ENCODE results near the gene MOB1B.
"Not testable (repeated sequence)": the region's sequence is repeated elsewhere in the genome, so short reads cannot be mapped to it uniquely, and the experiment has no call there.

MOB1B gene

DNA sequence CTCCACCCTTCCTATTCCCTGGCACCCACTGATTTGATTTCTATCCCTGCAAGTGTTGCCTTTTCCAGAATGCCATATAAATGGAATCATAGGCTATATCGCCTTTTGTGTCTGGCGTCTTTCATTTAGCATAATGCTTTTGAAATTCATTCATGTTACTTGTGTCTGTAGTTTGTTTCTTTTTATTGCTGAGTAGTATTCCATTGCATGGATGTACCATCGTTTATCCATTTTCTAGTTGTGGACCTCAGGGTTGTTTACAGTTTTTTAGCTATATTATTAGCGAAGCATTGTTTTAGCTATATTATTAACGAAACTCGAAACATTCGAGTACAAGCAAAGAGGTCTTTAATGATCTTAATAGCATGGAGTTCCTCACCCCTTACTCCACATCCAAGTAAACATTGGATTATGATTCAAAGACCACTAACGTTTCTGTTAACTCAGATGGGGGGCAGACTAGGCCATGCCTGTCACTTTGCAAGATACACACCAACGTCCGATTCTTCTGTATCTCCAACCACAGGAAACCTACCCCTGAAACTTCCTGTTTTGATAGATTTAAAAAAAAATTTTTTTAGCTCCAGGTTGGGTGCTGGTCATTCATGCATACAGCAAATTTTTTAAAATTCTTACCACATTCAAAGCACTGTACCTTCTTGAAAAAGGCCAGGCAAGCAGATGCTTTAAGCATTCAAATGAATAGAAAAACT lies 92.4 kb downstream of the MOB1B start:
- DNase-seq (ENCODE audit: low read depth, low spot score) = no peak
- POLR2A ChIA-PET = no interaction called here
- peak overlapping the region; percentile 90 for H3K4me3 ChIP-seq (ENCODE audit: low read depth, low read length)
- TF ChIP-seq, protein P1, sequence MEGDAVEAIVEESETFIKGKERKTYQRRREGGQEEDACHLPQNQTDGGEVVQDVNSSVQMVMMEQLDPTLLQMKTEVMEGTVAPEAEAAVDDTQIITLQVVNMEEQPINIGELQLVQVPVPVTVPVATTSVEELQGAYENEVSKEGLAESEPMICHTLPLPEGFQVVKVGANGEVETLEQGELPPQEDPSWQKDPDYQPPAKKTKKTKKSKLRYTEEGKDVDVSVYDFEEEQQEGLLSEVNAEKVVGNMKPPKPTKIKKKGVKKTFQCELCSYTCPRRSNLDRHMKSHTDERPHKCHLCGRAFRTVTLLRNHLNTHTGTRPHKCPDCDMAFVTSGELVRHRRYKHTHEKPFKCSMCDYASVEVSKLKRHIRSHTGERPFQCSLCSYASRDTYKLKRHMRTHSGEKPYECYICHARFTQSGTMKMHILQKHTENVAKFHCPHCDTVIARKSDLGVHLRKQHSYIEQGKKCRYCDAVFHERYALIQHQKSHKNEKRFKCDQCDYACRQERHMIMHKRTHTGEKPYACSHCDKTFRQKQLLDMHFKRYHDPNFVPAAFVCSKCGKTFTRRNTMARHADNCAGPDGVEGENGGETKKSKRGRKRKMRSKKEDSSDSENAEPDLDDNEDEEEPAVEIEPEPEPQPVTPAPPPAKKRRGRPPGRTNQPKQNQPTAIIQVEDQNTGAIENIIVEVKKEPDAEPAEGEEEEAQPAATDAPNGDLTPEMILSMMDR (IDR thresholded peaks at IDR 0.05; ENCODE audit: insufficient read depth, low read length, missing control alignments) = no peak
- CTCF ChIA-PET = interaction anchor here (1.0 to 10.2 kb wide), 3 partner anchors 9 to 236 kb away, joined by 3 to 80 read pairs (median 4); no protein-coding TSS in a partner anchor

DNA sequence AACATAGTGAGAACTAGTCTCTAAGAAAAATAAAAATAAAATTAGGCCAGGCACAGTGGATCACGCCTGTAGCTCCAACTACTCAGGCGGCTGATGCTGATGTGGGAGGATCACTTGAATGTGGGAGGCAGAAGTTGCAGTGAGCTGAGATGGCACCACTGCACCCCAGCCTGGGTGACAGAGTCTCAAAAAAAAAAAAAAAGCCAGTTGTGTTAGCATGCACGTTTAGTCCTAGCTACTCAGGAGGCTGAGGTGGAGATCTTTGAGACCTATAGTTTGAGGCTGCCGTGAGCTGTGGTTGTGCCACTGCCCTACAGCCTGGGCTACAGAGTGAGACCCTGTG lies 93.8 kb downstream of the MOB1B start:
- TF ChIP-seq, protein P1 (IDR thresholded peaks at IDR 0.05; ENCODE audit: insufficient read depth, low read length, missing control alignments) = no peak
- ChIA-PET CTCF (interaction anchor here (10.2 kb wide), 1 partner anchor 13 kb away, joined by 80 read pairs; no protein-coding TSS in a partner anchor), POLR2A (no interaction called here)
- H3K4me3 ChIP-seq (ENCODE audit: low read depth, low read length) = no peak overlapping the region
- no peak for DNase-seq (ENCODE audit: low read depth, low spot score)

DNA sequence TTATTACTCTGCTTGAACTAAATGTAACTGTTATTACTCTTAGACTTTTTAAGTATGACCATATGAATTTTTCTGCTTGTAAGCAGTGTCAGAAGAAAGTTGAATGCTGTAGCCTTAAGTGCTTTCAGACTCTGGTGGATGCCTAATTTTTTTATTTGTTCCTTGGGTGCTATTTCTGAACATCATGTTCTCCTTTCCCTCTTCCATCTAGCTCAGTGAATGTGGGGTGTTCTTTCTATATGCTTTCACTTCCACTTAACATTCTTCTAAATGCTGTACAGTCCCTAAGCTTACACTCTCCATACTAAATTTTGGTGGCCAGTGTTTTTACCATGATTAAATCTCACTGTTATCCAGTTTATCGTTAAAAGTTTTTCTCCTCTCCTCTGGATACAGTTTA lies 94.9 kb downstream of the MOB1B start:
- DNase-seq (ENCODE audit: low read depth, low spot score) = no peak
- POLR2A ChIA-PET = no interaction called here
- CTCF ChIA-PET = interaction anchor here (0.6 to 10.2 kb wide), 3 partner anchors 12 to 345 kb away, joined by 3 to 80 read pairs (median 5); no protein-coding TSS in a partner anchor
- TF ChIP-seq, protein P1 (IDR thresholded peaks at IDR 0.05; ENCODE audit: insufficient read depth, low read length, missing control alignments) = no peak
- no peak overlapping the region for H3K4me3 ChIP-seq (ENCODE audit: low read depth, low read length)

DNA sequence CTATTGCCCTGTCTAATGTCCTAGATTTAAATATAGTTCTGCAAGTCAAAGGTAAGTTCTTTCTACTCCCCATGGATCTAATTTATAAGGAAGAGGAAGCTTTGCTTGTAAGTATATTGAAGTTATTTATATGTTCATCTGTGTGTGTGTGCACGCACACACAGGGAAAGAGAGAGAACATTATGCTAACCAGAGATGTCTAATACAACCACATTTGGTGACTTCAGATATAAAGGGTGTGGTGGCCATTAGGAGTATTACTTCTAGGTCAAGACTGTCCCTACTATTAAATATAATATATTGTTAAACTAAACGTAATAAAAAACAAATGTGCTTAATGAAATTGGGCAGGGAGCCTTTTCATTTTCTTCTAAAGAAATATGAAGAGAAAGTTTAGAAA lies 95.4 kb downstream of the MOB1B start:
- DNase-seq (ENCODE audit: low read depth, low spot score) = no peak
- TF ChIP-seq, protein P1 (IDR thresholded peaks at IDR 0.05; ENCODE audit: insufficient read depth, low read length, missing control alignments) = no peak
- H3K4me3 ChIP-seq (ENCODE audit: low read depth, low read length) = no peak overlapping the region
- ChIA-PET POLR2A (no interaction called here), CTCF (interaction anchor here (10.2 kb wide), 1 partner anchor 12 kb away, joined by 80 read pairs; no protein-coding TSS in a partner anchor)

DNA sequence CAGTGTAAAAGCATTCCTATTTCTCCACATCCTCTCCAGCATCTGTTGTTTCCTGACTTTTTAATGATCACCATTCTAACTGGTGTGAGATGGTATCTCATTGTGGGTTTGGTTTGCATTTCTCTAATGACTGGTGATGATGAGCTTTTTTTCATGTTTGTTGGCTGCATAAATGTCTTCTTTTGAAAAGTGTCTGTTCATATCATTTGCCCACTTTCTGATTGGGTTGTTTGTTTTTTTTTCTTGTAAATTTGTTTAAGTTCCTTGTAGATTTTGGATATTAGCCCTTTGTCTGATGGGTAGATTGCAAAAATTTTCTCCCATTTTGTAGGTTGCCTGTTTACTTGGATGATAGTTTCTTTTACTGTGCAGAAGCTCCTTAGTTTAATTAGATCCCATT lies 97.5 kb downstream of the MOB1B start:
- POLR2A ChIA-PET; H3K4me3 ChIP-seq (ENCODE audit: low read depth, low read length); DNase-seq (ENCODE audit: low read depth, low spot score): not testable (repeated sequence)
- CTCF ChIA-PET = interaction anchor here (1.1 to 10.2 kb wide), 2 partner anchors 10 to 348 kb away, joined by 4 to 80 read pairs; no protein-coding TSS in a partner anchor

DNA sequence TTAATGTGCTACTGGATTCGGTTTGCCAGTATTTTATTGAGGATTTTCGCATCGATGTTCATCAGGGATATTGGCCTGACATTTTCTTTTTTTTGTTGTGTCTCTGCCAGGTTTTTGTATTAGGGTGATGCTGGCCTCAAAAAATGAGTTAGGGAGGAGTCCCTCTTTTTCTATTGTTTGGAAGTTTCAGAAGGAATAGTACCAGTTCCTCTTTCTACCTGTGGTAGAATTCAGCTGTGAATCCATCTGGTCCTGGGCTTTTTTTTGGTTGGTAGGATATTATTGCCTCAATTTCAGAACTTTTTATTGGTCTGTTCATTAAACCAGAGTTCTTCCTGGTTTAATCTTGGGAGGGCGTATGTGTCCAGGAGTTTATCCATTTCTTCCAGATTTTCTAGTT lies 99.2 kb downstream of the MOB1B start:
- POLR2A ChIA-PET; H3K4me3 ChIP-seq (ENCODE audit: low read depth, low read length); DNase-seq (ENCODE audit: low read depth, low spot score): not testable (repeated sequence)
- CTCF ChIA-PET = interaction anchor here (10.2 kb wide), 1 partner anchor 8 kb away, joined by 80 read pairs; no protein-coding TSS in a partner anchor

DNA sequence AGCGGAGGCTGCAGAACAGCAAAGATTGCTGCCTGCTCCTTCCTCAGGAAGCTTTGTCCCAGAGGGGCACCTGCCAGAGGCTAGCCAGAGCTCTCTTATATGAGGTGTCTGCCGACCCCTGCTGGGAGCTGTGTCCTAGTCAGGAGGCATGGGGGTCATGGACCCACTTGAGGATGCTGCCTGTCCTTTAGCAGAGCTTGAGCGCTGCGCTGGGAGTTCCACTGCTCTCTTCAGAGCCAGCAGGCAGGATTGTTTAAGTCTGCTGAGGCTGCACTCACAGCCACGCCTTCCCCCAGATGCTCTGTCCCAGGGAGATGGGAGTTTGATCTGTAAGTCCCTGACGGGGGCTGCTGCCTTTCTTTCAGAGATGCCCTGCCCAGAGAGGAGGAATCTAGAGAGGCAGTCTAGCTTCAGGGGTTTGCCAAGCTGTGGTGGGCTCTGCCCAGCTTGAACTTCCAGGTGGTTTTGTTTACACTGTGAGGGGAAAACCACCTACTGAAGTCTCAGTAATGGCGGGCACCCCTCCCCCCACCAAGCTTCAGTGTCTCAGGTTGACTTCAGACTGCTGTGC lies 102.2 kb downstream of the MOB1B start:
- ChIA-PET CTCF (interaction anchor here (1.0 to 1.1 kb wide), 2 partner anchors 10 to 352 kb away, joined by 3 to 4 read pairs; partner anchors contain the start of gene DCK), POLR2A (no interaction called here)
- no peak overlapping the region for H3K4me3 ChIP-seq (ENCODE audit: low read depth, low read length)
- TF ChIP-seq, protein P1 (IDR thresholded peaks at IDR 0.05; ENCODE audit: insufficient read depth, low read length, missing control alignments) = no peak
- no peak for DNase-seq (ENCODE audit: low read depth, low spot score)

DNA sequence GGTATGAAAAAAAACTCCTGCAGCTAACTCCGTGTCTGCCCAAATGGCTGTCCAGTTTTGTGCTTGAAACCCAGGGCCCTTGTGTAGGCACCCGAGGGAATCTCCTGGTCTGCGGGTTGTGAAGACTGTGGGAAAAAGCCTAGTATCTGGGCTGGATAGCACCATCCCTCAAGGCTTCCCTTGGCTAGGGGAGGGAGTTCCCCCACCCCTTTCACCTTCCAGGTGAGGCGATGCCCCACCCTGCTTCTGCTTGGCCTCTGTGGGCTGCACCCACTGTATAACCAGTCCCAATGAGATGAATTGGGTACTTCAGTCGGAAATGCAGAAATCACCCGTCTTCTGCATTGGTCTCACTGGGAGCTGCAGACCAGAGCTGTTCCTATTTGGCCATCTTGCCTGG lies 102.9 kb downstream of the MOB1B start:
- DNase-seq (ENCODE audit: low read depth, low spot score); H3K4me3 ChIP-seq (ENCODE audit: low read depth, low read length); CTCF ChIA-PET; POLR2A ChIA-PET: not testable (repeated sequence)

Measured in AG04449 (cell line).